Measurements from ENCODE around the gene NCR3LG1.

Gene NCR3LG1

DNA sequence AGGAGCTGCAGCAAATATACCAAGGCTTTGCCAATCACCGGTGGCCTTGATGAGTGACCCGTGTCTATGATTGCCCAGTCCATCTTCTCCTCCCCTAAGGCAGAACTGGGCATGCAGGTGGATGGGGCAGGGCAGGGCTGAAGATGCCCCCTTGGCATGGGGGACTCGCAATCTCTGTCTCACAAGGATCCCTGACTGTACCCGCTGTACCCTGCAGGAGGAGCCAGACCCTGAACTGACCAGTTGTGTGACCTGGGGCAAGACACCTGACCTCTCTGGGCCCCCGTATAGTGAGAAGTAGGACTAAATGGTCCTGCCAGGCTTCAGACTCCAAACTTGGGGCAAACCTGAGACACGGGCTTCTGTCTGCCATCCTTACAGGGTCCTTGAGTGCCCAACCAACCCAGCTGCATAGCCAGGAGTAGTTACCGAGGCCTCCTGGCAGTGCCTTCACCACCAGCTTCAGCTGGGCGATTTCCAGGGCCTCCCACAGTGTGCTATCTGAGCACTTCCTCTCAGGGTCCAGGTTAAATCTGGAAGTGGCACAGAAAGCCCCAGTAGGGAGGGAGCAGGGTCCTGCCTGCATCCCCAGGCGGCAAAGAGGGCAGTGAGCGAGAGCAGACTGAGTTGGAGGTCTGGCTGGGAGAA is 43.3 kb downstream of the NCR3LG1 start:
- DNase-seq (ENCODE audit: low spot score), result no peak

GRCh38 chr11:17395554-17395961 is 44.0 kb downstream of the NCR3LG1 start:
- no peak for DNase-seq (ENCODE audit: low spot score)

GRCh38 chr11:17395978-17396377 is 44.4 kb downstream of the NCR3LG1 start:
- DNase-seq (ENCODE audit: low spot score), result no peak

DNA sequence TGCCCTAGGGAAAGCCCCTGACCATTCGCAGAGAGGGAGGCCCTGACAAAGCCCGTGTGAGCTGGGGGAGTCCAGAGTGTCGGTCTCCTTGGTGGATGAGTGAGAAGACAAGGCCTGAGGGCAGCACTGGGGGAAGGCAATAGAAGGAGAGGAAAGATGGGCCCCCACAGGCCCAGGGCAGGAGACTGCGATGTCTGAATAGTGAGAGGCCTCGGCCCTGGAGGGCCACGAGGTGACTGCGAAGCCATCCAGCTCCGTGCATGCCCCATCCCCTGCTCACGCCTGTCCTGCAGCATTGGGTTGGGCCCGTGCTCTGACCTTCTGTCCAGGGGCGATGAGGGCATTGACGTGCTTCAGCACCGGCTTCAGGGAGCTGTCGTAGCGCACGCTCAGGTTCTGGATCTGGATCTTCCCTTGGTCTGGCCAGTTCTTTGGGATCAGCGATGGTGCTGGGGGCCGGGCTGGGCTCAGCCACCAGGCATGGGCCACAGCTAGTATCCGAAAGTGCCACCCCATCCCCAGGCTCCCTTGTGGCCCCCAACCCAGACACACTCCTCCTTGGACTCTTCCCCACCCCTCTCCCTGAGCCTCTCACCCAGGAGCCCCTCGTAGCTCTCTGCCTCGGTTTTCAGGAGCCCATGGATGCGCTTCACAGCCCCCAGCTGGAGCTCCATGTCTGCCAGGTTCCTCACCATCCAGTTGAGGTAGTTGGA is 45.2 kb downstream of the NCR3LG1 start:
- DNase-seq (ENCODE audit: low spot score), result no peak

- no peak for DNase-seq (ENCODE audit: low spot score)
Observed at GRCh38 chr11:17397311-17398002, 45.9 kb downstream of the NCR3LG1 start.

DNA sequence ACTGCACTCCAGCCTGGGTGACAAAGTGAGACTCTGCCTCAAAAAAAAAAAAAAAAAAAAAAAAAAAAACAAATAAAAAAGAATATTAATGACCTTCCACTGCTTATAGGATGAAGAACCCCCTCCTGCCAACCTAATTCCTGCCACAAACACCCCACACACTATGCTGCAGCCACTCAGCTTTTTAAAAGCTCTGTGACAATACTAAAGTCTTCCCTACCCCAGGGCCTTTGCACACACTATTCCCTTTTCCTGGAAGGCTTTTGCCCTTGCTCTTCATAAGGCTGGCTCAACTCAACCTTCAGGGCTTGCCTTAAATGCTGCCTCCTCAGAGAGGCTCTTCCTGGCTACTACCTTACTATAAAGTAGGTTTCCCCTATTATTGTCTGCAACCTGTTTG is 47.6 kb downstream of the NCR3LG1 start:
- no peak for DNase-seq (ENCODE audit: low spot score)

- no peak for DNase-seq (ENCODE audit: low spot score)
Observed at GRCh38 chr11:17400048-17400775, 48.6 kb downstream of the NCR3LG1 start.

DNA sequence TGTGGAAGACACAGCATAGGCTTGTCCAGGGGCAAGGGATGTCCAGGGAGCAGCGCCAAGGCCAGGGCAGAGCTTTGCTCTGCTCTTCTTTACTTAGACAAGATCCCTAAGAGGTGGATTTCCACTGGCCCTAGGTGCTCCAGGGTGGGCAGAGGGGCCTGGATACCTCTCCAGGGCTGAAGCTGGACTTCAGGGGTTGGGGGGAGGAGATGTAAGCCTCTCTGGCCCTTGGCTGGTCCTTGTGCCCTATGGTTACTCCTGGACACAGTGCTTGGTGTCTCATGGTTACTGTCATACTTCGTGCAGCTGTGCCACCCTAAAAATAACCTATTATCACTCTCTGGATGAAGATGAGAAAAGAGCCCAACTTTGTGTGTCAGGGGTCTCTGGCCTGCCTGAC is 49.7 kb downstream of the NCR3LG1 start:
- DNase-seq (ENCODE audit: low spot score), result no peak

GRCh38 chr11:17401841-17402240 is 50.2 kb downstream of the NCR3LG1 start:
- DNase-seq (ENCODE audit: low spot score), result no peak

DNA sequence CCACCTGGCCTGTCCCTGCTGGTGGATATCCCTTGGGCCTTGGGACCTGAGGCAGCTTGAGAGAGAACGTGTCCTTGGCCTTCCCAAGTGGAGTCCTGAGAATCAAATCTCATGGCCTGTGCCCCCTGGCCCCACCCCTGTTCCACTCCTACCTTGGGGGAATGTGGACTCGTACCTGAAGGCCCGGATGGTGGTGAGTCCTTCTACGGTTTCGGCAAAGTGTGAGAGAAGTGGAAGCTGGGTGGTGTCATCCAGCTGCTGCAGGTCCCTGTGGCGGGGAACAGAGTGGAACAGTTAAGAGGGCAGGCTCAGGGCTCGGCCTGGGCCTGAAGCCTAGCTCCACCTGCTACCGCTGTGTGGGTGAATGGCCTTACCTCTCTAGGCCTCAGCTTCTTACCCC is 50.9 kb downstream of the NCR3LG1 start:
- no peak for DNase-seq (ENCODE audit: low spot score)

- DNase-seq (ENCODE audit: low spot score), result no peak
Observed at GRCh38 chr11:17403980-17404759, 52.6 kb downstream of the NCR3LG1 start.

DNA sequence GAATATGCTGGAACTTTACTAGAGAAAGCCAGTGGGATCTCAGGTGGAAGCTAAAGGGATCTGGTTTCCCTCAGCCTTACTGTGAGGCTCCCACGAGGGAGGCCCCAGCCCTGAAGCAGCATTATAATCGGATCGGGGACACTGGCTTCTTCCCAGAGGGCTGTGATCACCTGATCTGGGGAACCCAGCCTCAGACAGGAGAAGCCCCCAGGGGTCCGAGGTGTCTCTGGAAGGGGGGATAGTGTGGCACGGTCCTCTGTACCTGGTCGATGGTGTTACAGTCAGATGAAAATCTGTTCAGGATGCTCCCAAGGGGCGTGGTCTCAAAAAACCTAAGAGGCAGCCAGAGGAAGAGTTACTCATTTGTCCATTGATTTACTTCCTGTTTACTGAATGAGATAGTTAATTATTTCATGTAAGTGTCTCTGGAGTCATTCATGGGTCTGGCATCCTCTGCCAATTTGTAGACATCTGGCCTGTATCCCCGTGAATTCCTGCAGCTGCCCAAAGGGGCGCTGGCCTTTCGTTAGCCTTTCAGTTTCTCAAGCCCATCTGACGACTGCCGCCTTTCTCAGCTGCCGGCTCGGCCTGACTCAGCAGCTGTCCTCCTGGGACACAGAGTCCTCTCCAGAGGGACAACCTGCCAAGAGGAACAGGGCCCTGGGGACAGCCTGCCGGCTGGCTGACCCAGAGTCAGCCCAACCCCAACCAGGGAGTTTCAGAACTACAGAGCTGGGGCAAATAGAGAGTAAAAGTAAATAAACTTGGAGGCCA is 53.8 kb downstream of the NCR3LG1 start:
- DNase-seq (ENCODE audit: low spot score), result peak; percentile 72

- no peak for DNase-seq (ENCODE audit: low spot score)
Observed at GRCh38 chr11:17406082-17406817, 54.6 kb downstream of the NCR3LG1 start.

GRCh38 chr11:17406818-17407149 is 55.2 kb downstream of the NCR3LG1 start:
- no peak for DNase-seq (ENCODE audit: low spot score)

GRCh38 chr11:17407575-17407974 is 56.0 kb downstream of the NCR3LG1 start:
- no peak for DNase-seq (ENCODE audit: low spot score)

DNA sequence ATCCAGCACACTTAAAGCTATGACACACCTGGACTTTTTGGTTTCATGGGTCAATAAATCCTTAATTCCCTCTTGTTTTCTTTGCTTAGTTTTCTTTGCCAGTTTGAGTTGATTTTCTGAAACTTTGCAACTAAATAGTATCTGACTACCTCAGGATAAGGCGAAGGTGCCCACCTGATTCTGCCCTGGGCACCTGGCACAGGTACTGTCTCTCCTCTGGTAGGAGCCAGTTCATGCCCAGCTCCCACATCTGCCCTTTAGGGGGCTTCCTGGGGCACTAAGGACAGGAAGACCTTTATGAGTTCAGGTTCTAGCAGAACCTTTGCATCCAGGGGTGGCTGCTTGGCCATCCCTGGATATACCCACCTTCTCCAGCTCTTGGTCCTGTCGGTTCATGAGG is 56.4 kb downstream of the NCR3LG1 start:
- no peak for DNase-seq (ENCODE audit: low spot score)

- no peak for DNase-seq (ENCODE audit: low spot score)
Observed at GRCh38 chr11:17408641-17409040, 57.0 kb downstream of the NCR3LG1 start.

- DNase-seq (ENCODE audit: low spot score), result no peak
Observed at GRCh38 chr11:17410606-17411379, 59.2 kb downstream of the NCR3LG1 start.

DNA sequence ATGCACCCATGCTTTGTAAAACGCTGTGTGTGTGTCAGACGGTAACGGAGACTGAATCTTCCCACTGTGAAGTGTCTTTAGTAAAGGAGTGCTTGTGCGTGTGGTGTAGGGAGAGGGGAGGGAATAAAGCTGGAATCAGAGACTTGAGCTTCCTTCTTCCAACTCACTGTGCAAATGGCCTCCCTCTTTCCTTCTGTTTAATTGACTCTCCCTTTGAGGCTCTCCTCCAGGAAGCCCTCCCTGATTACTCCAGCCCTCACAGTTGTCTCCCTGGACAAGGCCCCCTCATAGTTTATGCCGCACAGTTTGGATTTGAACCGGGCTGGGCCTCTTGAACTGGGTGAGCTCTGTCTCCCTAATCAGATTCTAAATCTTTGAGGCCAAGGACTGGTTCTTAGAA is 59.8 kb downstream of the NCR3LG1 start:
- DNase-seq (ENCODE audit: low spot score), result no peak
